CD4-positive, alpha-beta T cell treated with Interleukin-12 subunit alpha and Interleukin-12 subunit beta, for 1 hour (primary cell): ENCODE measurements around the gene STIM1.

Experiments
- DNase-seq: peaks from one replicate; pipeline ENCODE4 v3.0.0-alpha.2; 2020

STIM1 gene

DNA sequence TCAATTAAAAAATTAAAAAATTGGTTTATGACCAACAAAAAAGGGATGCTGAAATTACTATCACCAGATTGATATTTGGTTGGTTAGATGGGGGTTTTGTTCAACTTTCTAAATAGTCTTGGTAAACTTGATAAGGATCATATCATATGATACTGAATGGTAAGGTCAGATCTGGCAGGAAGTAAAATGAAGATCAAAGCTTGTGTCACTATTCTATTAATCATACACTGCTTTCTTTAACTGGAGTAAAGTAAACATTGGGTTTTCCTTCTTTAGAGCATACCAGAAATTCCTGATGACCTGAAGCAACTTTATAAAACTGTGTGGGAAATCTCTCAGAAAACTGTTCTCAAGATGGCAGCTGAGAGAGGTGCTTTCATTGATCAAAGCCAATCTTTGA lies 279.3 kb downstream of the STIM1 start:
- no peak for DNase-seq

DNA sequence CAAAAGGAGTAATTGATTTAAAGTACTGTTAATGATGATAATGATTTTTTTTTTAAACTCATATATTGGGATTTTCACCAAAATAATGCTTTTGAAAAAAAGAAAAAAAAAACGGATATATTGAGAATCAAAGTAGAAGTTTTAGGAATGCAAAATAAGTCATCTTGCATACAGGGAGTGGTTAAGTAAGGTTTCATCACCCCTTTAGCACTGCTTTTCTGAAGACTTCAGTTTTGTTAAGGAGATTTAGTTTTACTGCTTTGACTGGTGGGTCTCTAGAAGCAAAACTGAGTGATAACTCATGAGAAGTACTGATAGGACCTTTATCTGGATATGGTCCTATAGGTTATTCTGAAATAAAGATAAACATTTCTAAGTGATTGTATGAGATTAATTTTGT lies 283.0 kb downstream of the STIM1 start:
- DNase-seq, result no peak

DNA sequence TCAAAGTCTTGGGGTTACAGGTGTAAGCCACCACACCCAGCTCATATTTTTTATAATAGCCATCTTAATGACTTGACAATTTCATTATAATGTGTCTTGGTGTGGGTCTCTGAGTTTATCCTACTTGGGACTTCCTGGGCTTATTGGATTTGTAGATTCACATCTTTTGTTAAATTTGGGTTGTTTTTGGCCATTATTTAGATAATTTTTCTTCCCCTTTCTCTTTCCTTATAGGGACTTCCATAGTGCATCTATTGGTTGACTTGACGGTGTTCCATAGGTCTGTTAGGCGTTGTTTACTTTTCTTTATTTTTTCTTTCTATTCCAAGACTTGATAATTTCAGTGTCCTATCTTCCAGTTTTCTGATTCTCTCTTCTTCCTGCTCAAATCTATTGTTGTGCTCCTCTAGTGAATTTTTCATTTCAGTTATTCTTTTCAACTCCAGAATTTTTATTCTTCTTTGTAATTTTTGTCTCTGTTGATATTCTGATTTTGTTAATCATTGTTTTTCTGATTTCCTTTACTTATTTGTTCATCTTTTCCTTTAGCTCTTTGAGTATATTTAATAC lies 284.7 kb downstream of the STIM1 start:
- DNase-seq, result no peak
